ENCODE data around the gene UBTF.
A peak's percentile ranks its signal among the peaks of the same experiment; 100 is the strongest.

Gene UBTF, protein sequence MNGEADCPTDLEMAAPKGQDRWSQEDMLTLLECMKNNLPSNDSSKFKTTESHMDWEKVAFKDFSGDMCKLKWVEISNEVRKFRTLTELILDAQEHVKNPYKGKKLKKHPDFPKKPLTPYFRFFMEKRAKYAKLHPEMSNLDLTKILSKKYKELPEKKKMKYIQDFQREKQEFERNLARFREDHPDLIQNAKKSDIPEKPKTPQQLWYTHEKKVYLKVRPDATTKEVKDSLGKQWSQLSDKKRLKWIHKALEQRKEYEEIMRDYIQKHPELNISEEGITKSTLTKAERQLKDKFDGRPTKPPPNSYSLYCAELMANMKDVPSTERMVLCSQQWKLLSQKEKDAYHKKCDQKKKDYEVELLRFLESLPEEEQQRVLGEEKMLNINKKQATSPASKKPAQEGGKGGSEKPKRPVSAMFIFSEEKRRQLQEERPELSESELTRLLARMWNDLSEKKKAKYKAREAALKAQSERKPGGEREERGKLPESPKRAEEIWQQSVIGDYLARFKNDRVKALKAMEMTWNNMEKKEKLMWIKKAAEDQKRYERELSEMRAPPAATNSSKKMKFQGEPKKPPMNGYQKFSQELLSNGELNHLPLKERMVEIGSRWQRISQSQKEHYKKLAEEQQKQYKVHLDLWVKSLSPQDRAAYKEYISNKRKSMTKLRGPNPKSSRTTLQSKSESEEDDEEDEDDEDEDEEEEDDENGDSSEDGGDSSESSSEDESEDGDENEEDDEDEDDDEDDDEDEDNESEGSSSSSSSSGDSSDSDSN

DNA sequence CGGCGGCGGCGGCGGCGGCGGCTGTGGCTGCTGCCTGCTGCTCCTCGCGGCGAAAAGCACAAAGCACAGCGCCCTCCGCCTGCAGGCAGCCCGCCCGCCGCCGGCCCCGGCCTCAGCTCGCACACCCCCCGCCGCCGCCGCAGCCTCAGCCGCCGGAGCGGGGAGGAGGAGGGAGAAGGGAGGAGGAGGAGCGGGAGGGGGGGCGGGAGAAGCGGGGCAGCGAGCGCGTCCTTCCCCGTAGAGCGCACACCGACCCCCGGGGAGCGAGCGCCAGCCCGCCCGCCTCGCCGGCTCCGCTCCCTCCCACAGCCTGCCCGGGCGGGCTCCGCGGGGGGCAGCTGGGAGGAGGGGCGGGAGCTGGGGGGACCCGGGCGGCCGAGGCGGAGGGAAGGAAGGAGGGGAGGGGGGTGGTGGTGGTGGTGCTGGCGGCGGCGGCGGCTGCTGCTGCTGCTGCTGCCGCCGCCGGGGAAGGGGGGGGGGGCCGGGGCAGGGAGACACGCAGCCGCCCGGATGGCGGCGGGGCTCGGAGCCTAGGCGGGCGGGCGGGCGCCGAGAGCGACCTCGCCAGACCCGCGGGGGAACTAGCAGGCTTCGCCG is at the start of gene UBTF:
TSS of gene UBTF (minus strand) at position 60 of the 597 bp plus-strand sequence. CDS start 1,446 bp downstream, outside the sequence.
- DNase-seq: peak; percentile 80 to 83

DNA sequence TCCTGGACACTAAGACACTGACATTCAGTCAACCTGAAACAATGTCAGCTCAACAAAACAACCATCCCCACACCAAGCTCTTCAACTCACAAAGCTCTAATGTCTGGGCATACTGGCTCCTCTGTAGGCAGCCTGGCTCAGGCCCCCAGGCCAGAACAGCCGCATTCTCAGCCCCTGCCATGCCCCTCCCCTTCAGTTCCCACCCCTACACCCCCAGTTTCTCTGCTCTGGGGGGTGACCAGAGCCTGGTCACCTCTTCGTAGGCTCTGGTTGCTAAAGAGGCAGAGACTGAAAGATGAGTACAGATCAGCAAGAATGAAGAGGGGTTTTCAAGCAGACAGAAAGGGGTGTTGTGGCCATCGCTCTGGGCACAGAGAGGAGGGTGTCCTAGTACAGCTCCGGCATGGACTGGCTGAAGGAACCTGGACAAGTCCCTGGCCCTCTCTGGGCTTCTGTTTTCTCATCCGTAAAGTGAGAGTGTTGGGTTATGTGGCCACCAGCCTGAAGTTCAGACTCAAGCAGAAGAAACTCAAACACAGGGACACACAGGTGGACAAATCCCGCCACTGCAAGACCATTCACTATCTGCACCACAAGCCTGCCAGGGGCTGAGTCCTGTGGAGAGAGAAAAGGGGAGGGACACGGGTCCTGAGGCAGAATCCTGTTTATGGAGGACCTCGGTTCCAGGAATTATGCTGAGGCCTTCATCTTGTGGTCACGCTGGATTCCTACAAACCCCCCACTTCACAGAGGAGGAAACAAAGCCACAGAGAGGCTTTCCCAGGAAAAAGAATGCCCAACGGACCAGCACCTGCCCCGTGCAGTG is 49.4 kb upstream of the UBTF start:
- no peak for DNase-seq

DNA sequence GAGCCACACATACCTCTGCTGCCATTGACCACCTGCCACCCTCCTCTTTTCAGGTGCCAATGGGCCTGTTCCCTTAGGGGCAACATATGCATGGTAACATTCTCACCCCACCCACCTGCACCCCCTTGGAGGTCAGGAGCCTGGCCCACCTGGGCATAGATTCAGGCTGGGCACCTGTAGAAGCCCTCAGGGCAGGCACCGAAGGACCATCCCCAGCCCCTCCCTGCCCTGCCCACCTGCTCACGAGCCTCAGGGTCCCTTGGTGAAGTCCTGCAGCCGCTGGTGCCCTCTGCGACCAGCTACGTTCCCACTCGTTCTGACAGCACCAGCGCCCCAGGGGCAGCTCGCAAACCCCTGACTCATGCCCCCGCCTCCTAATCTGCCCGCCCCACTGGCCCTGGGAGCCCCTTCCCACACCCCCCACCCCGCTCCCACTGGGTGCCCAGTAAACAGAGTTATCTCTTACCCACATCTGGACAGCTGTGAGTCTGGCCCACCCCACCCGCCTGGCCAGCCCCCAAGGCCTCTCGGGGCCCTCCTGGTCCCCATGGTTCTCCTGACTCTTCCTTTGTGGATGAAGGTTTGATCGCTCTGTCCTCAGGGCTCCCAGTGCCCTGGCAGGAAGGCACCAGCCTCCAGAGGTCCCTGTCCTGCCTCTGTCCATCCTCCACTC is 48.5 kb upstream of the UBTF start, which contains the start of gene SLC4A1:
TSS of gene SLC4A1 (minus strand) at position 318 of the 673 bp plus-strand sequence. CDS start 5,269 bp downstream, outside the sequence.
- DNase-seq: no peak

DNA sequence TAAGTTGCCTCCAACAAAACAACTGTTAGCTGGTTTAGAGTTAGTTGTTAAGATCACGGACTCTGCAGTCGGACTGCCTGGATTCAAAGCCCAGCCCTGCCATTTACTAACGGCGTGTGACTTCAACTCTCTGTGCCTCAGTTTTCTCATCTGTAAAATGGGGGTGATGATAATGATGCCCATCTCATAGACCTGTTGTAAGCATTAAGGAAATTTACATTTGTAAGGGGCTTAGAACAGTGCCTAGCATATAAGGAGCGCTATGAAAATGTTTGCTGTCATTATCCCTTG is 47.6 kb upstream of the UBTF start:
- no peak for DNase-seq

DNA sequence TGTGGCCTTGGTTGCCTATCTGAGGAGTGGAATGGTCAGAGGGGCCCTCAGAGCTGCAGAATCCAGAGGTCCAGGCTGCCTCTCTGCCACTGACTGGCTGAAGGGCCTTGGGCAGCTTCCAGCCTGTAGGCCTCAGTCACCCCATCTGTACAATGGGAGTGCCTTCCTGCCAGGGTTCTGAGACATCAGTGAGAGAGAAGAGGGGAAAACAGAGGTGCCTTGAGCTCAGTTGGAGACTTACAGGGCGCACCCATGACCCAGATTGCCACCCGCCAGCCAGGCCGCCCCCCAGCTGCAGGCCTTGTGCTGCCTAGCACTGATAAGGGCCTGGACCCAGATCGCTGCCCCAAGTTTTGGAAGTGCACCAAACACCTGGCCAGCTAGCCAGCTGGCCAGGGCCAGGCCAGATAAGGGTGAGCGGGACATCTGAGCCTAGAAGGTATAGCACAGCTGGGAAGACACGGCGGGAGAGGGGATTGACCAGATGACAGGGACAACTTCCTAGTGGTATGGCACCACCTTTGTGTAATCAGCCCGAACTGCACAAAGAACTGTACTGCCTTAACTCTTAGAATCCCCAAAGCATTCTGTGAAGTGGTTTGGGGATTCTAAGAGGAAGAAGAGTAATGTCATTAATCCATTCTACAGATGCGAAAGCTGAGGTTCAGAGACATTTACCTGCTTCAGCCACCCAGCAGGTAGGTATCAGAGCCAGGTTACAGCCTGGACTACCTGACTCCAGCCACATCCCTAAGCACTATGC is 47.1 kb upstream of the UBTF start:
- no peak for DNase-seq

DNA sequence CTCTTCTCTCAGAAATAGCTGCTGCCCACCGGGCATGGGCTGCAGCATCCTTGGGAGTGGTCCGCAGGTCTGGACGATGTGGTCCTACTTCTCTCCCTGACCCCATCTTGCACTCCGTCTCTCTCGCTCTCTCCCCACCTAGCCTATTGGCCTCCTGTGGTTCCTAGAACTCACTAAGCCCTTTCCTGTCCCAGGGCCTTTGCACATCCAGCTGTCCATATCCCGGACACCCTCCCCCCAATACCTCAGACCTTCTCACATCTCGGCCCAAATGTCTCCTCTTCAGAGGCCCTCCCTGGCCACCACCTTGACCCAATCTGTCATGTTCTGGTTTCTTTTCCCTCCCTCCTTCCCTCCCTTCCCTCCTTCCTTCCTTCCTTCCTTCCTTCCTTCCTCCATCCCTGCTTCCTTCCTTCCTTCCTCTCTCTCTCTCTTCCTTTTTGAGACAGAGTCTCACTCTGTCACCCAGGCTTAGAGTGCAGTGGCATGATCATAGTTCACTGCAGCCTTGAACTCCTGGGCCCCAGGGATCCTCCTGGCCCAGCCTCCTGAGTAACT is 43.9 kb upstream of the UBTF start:
- no peak for DNase-seq

DNA sequence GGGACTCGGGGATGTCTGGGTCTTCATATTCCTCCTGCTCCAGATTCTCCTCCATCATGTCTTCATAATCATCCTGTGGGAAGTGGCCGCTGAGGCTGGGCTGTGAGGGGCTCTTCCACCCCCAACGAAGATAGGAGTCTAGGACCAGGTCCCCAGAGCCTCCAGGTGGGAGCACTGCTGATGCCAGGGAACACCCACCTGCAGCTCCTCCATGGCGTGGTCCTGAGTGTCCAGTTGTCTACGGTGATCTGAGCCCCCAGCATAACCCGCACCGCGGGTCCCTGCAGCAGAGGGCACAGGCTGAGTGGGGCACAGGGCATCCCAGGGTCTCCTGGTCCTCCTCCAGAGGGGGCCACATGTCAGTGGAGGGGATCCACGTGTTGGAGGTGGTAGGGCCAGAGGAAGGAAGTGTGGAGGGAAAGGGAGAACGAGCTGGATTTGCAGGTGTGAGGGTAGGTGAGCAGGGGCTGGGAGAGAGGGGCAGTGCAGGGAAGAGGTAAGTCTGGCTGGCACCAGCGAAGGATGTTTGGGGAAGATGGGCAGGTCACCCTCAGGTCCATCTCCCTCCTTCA is 43.3 kb upstream of the UBTF start:
- no peak for DNase-seq

DNA sequence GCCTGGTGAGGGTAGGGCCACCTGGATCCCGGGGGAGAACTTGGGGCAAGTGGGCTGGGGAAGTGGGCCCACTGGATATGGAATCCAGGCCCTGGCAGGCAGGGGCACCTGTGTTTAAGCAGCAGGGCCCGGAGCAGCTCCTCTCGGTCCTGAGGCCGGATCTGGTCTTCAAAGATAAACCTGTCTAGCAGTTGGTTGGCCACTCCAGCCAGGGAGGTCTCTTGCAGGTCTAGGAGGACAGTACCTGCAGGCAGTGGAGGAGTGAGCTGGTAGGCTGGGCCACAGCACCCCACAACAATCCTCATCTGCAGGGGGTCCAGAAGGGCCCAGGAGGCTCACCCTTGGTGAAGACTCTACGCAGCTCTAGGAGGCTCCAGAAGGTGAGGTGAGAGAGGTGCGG is 40.8 kb upstream of the UBTF start:
- DNase-seq: no peak

DNA sequence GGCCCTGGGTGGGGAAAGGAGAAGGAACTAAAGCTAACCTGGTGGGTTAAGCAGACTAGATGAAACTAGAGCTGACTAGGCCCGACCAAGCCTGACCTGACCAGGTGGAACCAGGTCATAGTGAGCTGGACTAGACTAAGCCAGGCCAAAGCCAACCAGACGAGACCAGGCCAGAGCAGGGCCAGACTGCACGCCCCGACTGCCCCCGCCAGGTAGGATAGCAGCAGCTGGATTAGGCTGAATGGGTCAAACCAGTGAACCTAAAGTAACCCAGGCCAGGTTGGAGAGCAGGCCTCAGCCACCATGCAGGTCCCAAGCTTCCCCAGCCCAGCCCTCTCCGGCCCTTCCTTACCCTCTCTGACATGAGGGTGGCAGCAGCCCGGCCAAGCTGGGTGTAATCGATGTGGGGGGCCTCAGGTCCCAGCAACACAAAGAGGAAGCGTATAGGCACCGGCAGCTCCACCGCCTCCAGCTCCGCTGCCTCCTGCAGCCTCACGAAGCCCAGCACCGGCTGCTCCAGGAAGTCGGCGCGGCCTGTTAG is 39.4 kb upstream of the UBTF start:
- no peak for DNase-seq

DNA sequence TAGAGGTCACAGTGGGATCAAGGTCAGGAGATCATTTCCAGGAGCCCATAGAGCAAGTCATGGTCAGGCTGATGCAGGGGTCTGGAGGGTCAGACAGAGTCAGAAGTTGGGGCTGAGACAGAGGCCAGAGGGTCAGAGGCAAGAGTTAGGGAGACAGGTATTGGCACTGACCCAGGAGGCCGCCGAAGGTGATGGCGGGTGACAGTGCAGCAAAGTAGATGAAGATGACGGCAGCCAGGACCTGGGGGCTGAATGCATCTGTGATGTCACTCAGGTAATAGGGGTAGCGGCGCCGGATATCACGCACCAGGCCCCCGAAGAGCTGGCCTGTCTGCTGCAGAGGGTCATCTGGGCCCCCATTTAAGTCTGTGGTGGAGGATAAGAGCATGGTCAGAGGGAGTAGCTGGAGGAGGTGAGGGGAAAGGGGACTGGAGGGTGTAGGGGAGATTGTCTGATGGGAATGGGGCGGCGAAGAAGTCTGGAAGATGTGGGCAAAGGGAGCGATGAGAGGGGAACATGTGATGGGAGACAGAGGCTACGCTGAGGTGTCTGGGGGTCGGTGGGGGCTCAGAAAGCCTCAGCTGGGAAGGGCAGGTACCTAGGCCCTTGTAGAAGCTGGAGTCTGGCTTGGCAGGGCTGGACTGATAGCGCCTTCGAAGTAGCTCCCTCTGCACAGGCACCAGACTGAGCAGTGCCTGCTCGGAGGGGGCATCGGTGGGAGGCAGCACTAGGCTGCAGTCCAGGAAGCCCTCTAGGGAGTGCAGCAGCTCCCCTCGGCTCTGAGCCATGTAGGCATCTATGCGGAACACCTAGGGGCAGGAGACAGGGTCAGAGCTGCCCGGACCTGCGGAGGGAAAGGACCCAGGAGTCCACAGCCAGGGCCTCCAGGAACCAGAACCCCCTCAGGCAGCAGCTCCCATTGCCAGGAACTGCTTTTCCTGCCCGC is 38.6 kb upstream of the UBTF start:
- no peak for DNase-seq

DNA sequence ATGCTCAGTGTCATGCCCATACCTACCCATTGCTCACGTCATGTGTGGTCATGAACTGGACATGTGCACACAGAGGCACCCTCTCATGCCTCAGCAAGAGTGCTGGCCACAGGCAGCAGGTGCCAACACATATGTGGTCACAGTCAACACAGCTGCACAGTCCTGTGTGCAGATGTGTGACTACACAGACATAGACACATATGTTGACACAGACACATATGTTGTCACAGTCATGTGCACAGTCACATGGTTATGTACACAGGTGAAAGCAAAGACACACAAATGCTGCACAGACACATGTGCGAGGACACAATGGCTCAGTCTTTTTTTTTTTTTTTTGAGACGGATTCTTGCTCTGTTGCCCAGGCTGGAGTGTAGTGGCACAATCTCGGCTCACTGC is 37.2 kb upstream of the UBTF start:
- DNase-seq: no peak

DNA sequence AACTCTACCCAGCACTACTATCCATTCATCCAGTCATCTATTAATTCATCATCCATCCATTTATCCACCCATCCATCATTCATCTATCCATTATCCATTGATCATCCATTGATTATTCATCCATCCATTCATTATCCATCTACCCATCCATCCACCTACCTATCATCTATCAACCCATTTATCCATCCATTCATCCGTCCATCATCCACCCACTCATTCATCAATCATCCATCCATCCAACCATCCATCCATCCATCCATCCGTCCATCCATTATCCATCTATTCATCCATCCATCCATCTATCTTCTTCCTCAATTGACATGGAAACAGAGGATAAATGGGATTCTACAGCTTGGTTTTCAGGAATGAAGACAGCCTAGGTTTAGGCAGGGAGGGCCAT is 36.4 kb upstream of the UBTF start:
- DNase-seq: no peak

DNA sequence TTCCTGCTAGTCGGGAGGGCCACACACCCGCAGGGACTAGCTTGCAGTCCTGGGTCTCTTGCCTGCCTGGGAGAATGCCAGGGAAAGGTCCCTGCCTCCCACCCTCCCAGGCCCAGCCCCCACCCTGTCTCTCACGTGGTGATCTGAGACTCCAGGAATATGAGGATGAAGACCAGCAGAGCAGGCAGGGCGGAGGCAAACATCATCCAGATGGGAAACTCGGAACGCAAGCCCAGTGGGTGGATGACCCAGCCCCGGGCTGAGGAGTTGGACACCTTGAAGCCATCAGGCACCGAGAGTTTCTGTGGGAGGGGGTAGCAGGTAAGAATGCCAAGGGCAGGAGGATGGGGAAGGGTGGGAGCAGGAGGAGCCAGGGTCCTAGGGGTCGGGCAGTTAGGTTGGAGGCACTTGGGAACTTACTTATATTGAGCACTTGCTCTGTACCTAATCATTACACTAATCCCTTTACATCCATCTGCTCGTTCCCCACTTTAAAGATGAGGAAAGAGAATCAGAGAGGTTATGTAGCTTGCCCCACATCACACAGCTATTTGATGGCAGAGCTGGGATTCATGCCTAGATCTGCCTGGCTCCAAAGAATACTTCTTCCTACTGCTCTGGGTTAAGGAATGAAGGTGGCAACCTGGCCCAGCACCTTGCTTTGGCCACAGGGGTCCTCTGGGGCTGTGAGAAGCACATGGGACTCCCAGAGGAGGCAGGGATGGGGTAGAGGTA is 35.1 kb upstream of the UBTF start:
- DNase-seq: no peak

DNA sequence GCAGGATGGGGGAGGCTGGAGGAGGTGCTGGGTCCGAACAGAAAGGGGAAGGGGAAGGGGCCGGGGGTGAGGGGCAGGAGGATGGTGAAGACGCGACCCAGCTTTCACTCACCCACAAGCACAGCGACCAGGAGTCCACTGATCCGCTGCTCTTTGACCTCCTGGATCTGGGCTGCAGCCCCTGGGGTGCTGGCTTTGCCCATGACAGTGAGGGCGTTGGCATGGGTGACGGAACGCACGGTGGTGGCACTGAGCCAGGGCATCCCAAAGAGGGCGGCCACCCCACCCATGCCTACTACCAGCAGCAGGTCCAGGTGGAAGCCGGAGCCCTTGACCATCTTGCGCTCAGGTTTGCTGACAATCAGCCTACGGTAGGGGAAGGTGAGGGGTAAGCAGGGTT is 33.5 kb upstream of the UBTF start:
- no peak for DNase-seq

DNA sequence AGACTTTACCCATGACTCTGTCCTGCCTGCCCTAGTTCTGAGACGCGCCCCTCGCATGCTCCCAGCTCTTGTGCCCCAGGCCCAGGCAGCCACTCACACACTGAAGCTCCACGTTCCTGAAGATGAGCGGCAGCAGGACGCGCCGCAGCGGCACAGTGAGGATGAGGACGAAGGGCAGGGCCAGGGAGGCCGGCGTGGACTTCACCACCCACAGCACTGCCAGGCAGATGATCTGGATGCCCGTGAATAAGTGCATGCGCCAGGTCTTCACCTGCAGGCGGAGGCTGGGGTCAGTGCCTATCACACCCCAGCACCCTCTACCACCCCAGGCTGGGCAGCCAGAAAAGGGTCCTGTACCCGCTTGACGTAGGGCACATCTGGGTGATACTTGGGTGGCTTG is 31.6 kb upstream of the UBTF start:
- DNase-seq: no peak

DNA sequence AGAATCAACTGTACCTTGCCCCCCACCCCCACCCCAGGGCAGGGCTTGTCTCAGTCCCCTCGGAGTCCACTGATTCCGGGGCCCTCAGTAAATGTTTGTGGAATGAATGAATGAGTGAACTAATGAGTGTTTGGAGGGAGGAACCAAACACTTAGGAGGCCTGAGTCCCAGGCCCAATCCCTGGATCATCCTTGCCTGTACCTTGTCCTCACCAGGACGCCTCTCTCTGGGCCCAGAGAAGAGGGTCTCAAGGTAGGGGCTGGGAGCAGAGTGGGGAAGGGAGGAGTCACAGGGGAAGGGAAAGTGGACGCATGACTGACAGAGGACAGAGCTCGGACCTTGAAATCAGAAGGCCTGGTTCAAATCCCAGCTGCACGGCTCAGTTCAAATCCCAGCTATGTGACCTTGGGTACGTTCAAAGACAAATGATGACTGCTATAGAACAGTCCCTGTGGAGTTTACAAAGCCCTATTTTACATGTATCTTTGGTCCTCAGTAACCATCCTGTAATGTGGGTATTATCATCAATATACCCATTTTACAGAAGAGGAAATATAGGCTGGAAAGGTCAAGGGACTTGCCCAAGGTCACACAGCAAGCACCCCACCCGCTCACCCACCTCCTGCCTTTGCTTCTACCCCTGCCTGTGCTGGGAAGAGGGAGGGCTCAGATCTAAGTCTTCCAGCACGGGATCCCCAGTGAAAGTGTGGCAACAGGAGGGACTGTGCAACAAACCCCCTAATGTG is 30.2 kb upstream of the UBTF start:
- DNase-seq: no peak

DNA sequence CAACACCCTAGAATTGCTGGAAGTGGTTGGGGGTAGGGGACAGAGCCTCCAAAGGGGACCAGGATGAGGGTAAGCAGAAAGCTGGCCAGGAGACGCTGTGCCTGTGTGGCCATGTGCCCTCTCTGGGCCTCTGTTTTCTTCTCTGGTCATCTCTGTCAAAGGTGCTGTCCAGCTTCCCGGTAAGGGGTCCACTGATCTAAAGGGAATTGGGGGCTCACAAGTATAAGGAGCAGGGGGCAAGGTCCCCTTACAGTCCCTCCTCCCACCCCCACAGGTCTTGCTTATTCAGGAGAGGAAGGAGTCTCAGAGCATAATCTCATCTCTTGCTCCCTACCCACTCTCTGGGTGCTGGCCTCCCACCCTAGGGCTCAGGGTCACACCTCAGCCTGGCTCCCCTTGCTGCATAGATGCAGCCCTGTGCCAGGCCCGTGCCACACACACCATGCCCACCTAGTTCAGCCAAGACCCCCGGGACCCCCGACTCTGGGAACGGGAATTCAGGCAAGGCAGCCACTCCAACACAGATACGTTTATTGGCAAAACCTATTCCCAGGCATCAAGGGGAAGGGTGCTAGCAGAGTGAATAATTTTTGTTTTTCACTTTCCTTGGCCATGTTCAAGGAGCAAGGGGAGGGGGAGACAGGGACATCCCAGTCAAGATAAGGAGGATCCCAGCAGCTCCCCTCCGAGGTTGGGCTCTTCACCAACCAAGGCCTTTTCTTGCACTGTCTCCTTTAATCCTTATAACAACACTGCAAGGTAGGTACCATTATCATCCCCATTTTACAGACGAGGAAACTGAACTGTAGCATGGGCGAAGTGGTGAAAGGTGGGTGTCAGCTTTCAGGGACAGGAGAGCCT is 28.6 kb upstream of the UBTF start:
- DNase-seq: no peak

All from CD4-positive, alpha-beta T cell treated with Interleukin-4 for 1 hour (primary cell).